PFSK-1 (cell line): ENCODE data around the gene C11orf71.

ENCODE experiments used
- FOXP2 ChIP-seq: optimal IDR thresholded peaks from 2 replicates; pipeline ENCODE3; 2011; ENCODE audit warnings: borderline replicate concordance, control low read depth, inconsistent platforms; ENCODE audit not compliant: insufficient read depth; ENCODE audit errors: extremely low read length, extremely low read depth
- POLR2AphosphoS5 ChIP-seq: IDR thresholded peaks from 2 replicates; pipeline ENCODE4 v1.6.1; 2012; ENCODE audit warnings: low read depth, mild to moderate bottlenecking, control low read depth, low read length, moderate library complexity
- SIN3A ChIP-seq: IDR thresholded peaks from 2 replicates; pipeline ENCODE4 v1.6.1; 2012; ENCODE audit warnings: mild to moderate bottlenecking, low read length, moderate library complexity, borderline replicate concordance; ENCODE audit not compliant: insufficient read depth
- TAF1 ChIP-seq: IDR thresholded peaks from 2 replicates; pipeline ENCODE4 v1.6.1; 2012; ENCODE audit warnings: low read length, control low read depth, borderline replicate concordance; ENCODE audit not compliant: insufficient read depth

GRCh38 chr11:114375052-114375451, 25.3 kb downstream of the C11orf71 start:
- no peak for TF ChIP-seq FOXP2
- no peak for TF ChIP-seq POLR2AphosphoS5
- no peak for TF ChIP-seq SIN3A
- no peak for TF ChIP-seq TAF1
